ENCODE data around the gene TSC1. TPM values are rescaled to one million over a fixed set of nuclear protein-coding genes. Genes with fewer than 3 reads are reported as not detected.

TSC1 gene
- total RNA-seq, 2 experiments from 2014 or later = 28.7 to 66.2 TPM

GRCh38 chr9:132961002-132961401 is 16.6 kb upstream of the TSC1 start:
- Histone ChIP-seq H3K9me2 (ENCODE audit: insufficient read depth, low read length) (no peaks in the 10 kb centered on the region), H2AFZ (ENCODE audit: low read length) (no peak overlapping the region), H3K9me3 (ENCODE audit: low read length) (no peaks in the 10 kb centered on the region), H3K4me2 (ENCODE audit: low read length) (no peak overlapping the region), H3K4me3 (ENCODE audit: low read depth, low read length, poor library complexity, severe bottlenecking) (no peak overlapping the region), H3K27ac (ENCODE audit: low read depth, low read length, poor library complexity, severe bottlenecking) (no peak overlapping the region), H4K20me1 (ENCODE audit: insufficient read depth, low read length) (no peaks in the 10 kb centered on the region), H3K79me2 (ENCODE audit: insufficient read depth, low read depth, low read length) (no peaks in the 10 kb centered on the region), H3K4me1 (ENCODE audit: insufficient read depth, low read length, poor library complexity, severe bottlenecking) (no peaks in the 10 kb centered on the region), H3K36me3 (ENCODE audit: insufficient read depth, low read length) (no peaks in the 10 kb centered on the region)
- intact Hi-C loops (cut with micrococcal nuclease; ENCODE audit: unreplicated experiment) = no loop called here
- no peak for DNase-seq (ENCODE audit: low spot score)
- TF ChIP-seq EZH2phosphoT487 (IDR thresholded peaks at IDR 0.05; ENCODE audit: borderline replicate concordance, low read depth, low read length) (no peak), CTCF (conservative IDR thresholded peaks at IDR 0.05; ENCODE audit: low read length) (no peak)
- POLR2A ChIA-PET = no interaction called here
- no TSS peak for BruUV-seq (replicated peaks)
- CTCF ChIA-PET (ENCODE audit: unreplicated experiment) = no interaction called here

- Histone ChIP-seq H3K27ac (ENCODE audit: low read depth, low read length, poor library complexity, severe bottlenecking) (no peak overlapping the region), H3K79me2 (ENCODE audit: insufficient read depth, low read depth, low read length) (no peaks in the 10 kb centered on the region), H3K9me2 (ENCODE audit: insufficient read depth, low read length) (no peaks in the 10 kb centered on the region), H3K4me1 (ENCODE audit: insufficient read depth, low read length, poor library complexity, severe bottlenecking) (no peaks in the 10 kb centered on the region), H3K4me3 (ENCODE audit: low read depth, low read length, poor library complexity, severe bottlenecking) (no peak overlapping the region), H3K9me3 (ENCODE audit: low read length) (peaks cover 8% of the 10 kb centered on the region; the same call in 1 of the 2 replicates), H3K36me3 (ENCODE audit: insufficient read depth, low read length) (no peaks in the 10 kb centered on the region), H3K4me2 (ENCODE audit: low read length) (no peak overlapping the region), H4K20me1 (ENCODE audit: insufficient read depth, low read length) (no peaks in the 10 kb centered on the region), H2AFZ (ENCODE audit: low read length) (no peak overlapping the region)
- no TSS peak for BruUV-seq (replicated peaks)
- POLR2A ChIA-PET = no interaction called here
- CTCF ChIA-PET (ENCODE audit: unreplicated experiment) = no interaction called here
- TF ChIP-seq CTCF (conservative IDR thresholded peaks at IDR 0.05; ENCODE audit: low read length) (no peak), EZH2phosphoT487 (IDR thresholded peaks at IDR 0.05; ENCODE audit: borderline replicate concordance, low read depth, low read length) (no peak)
- DNase-seq (ENCODE audit: low spot score) = no peak
- intact Hi-C loops (cut with micrococcal nuclease; ENCODE audit: unreplicated experiment) = no loop called here
Observed at GRCh38 chr9:132957805-132958204, 13.4 kb upstream of the TSC1 start.

GRCh38 chr9:132955768-132956167 is 11.4 kb upstream of the TSC1 start:
- H3K27ac ChIP-seq (ENCODE audit: low read depth, low read length, poor library complexity, severe bottlenecking) = no peak overlapping the region
- DNase-seq (ENCODE audit: low spot score) = no peak
- peaks cover 8% of the 10 kb centered on the region; the same call in 1 of the 2 replicates for H3K9me3 ChIP-seq (ENCODE audit: low read length)
- ChIA-PET POLR2A (interaction anchor here (1.0 kb wide), 1 partner anchor 11 kb away, joined by 5 read pairs; no protein-coding TSS in a partner anchor), CTCF (ENCODE audit: unreplicated experiment) (no interaction called here)
- no peaks in the 10 kb centered on the region for H3K4me1 ChIP-seq (ENCODE audit: insufficient read depth, low read length, poor library complexity, severe bottlenecking)
- no peaks in the 10 kb centered on the region for H3K36me3 ChIP-seq (ENCODE audit: insufficient read depth, low read length)
- no peak overlapping the region for H3K4me2 ChIP-seq (ENCODE audit: low read length)
- no peak overlapping the region for H2AFZ ChIP-seq (ENCODE audit: low read length)
- H4K20me1 ChIP-seq (ENCODE audit: insufficient read depth, low read length) = no peaks in the 10 kb centered on the region
- no peaks in the 10 kb centered on the region for H3K9me2 ChIP-seq (ENCODE audit: insufficient read depth, low read length)
- no peak overlapping the region for H3K4me3 ChIP-seq (ENCODE audit: low read depth, low read length, poor library complexity, severe bottlenecking)
- TF ChIP-seq EZH2phosphoT487 (IDR thresholded peaks at IDR 0.05; ENCODE audit: borderline replicate concordance, low read depth, low read length) (no peak), CTCF (conservative IDR thresholded peaks at IDR 0.05; ENCODE audit: low read length) (no peak)
- BruUV-seq (replicated peaks) = no TSS peak
- H3K79me2 ChIP-seq (ENCODE audit: insufficient read depth, low read depth, low read length) = no peaks in the 10 kb centered on the region
- intact Hi-C loops (cut with micrococcal nuclease; ENCODE audit: unreplicated experiment) = no loop called here

Measured in OCI-LY7 (cell line).